HG03139 (cell line): ENCODE measurements around the gene PIGV.

Source experiments
- ATAC-seq: cut with Tn5 transposase; IDR thresholded peaks from one replicate; pipeline ENCODE4 v1.9.1; 2021; ENCODE audit not compliant: unreplicated experiment

The PIGV gene

GRCh38 chr1:26772687-26773086 lies 15.1 kb upstream of the PIGV start:
- ATAC-seq: no peak

DNA sequence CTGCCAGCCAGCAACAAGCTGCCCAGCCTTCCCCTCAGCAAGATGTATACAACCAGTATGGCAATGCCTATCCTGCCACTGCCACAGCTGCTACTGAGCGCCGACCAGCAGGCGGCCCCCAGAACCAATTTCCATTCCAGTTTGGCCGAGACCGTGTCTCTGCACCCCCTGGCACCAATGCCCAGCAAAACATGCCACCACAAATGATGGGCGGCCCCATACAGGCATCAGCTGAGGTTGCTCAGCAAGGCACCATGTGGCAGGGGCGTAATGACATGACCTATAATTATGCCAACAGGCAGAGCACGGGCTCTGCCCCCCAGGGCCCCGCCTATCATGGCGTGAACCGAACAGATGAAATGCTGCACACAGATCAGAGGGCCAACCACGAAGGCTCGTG lies 13.3 kb upstream of the PIGV start:
- ATAC-seq: no peak

GRCh38 chr1:26775666-26776065 lies 12.1 kb upstream of the PIGV start:
- ATAC-seq: no peak

DNA sequence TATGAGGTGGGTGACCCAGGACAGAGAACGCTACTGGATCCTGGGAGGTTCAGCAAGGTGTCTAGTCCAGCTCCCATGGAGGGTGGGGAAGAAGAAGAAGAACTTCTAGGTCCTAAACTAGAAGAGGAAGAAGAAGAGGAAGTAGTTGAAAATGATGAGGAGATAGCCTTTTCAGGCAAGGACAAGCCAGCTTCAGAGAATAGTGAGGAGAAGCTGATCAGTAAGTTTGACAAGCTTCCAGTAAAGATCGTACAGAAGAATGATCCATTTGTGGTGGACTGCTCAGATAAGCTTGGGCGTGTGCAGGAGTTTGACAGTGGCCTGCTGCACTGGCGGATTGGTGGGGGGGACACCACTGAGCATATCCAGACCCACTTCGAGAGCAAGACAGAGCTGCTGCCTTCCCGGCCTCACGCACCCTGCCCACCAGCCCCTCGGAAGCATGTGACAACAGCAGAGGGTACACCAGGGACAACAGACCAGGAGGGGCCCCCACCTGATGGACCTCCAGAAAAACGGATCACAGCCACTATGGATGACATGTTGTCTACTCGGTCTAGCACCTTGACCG lies 8.6 kb upstream of the PIGV start:
- ATAC-seq: no peak

DNA sequence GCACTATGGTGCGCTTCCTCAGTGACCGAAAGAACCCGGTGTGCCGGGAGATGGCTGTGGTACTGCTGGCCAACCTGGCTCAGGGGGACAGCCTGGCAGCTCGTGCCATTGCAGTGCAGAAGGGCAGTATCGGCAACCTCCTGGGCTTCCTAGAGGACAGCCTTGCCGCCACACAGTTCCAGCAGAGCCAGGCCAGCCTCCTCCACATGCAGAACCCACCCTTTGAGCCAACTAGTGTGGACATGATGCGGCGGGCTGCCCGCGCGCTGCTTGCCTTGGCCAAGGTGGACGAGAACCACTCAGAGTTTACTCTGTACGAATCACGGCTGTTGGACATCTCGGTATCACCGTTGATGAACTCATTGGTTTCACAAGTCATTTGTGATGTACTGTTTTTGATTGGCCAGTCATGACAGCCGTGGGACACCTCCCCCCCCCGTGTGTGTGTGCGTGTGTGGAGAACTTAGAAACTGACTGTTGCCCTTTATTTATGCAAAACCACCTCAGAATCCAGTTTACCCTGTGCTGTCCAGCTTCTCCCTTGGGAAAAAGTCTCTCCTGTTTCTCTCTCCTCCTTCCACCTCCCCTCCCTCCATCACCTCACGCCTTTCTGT lies 7.3 kb upstream of the PIGV start:
- no peak for ATAC-seq

- no peak for ATAC-seq
Observed at GRCh38 chr1:26781206-26781825, 6.4 kb upstream of the PIGV start.

DNA sequence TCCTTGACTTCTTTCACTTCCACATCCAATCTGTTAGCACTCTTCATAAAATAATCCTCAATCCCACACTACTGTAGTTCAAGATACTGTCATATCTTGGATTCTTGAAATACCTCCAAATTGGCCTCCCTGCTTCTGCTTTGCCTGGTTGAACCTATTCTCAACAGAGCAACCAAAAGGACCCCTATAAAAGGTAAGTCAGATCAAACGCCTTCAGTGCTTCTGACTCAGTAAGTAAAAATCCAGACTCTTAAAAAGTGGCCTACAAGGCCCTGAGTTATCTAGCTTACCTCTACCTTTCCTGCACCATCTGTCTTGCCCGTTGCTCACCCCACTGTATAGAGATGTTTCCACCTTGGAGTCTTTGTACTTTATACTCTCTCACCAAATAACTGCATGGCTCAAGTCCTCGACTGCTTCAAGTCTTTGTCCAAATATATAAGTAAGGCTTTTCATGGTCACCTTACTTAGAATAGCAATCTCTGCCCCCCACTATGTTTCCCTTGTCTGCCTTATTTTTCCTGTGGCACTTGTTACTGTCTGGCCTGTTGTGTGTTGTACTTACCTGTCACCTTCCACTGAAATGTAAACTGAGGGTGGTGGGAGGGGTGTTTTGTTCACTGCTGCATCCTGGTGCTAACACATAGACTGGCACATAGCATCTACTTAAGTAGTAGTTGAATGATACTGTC lies 5.1 kb upstream of the PIGV start:
- ATAC-seq: no peak

GRCh38 chr1:26783646-26784022 lies 4.1 kb upstream of the PIGV start:
- ATAC-seq: no peak

- ATAC-seq: no peak
Observed at GRCh38 chr1:26784023-26784871, 3.5 kb upstream of the PIGV start.

GRCh38 chr1:26784886-26785285 lies 2.9 kb upstream of the PIGV start:
- no peak for ATAC-seq

DNA sequence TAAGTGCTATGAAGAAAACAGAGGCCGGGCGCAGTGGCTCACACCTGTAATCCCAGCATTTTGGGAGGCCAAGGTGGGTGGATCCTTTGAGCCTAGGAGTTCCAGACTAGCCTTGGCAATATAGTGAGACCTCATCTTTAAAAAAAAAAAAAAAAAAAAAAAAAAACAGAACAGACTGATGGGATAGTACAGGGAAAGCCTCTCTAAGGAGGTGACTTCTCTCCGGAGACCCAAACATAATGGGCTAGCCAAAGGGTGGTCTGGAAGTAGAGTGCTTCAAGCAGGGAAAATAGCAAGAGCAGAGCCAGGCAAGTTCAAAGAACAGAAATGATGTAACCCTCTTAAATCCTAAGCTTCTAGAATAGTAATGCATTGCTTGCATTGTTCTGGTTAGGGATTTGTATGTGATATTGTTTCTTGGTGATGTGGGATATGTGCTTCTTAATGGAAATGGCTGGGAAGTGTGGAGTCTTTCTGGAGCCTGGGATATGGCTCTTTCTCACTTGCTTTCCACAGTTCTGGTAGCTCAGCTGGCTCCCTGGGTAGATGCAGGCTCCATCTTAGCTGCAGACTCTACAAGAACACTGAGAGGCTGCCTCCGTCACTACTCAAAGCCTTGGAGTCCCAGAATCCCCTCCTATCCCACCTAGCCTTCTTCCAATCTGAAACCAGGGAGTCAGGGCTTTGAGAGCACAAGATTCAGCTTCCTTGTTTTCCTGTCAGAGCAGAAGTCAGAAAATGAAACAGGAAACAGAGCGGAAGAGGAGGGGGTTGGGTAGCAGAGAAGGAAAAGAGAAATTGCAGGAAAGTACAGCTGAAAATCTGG lies 1.9 kb upstream of the PIGV start:
- ATAC-seq: no peak

DNA sequence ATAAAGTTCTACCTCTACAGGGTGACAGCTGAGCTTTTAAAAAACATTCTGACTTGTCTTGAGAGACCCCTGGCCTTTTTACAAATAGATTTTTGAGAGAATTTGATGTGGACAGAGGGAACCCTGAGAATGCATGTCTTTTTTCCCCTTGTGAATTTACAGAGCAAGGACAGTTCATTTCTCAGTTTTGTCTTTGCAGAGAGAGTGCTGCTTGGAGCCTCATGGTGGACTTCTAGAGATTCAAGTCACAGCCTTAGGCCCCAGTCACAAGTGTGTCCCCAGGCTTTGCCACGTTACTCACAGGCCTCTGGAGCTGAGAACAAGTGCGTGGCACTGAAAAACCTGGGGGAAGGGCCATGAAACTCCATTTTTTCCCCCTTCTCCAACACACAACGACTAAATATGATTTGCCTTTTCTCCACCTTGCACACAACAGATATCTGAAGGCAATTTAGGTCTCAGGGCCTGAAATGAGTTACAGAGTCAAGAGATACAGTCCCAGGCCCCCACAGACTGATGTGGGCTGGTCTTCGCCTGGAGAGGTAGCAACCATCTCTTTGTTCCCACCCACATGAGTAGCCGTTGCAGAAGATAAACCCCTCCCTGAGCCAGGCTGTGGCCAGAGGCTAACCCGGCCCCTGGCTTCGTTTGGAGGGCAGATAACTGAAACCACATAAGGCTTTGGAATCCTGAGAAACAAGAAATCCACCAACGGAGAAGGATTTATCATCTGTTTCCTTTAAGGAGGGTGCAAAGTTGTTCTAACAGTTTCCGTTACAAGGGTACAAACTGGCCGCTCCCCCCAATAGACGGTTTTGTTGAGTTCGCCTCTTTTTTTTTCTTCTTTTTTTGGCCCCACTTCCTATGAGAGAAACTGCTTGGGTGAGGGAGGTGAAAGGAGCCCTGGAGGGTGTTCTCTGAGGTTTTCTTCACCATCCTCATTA lies 1.0 kb upstream of the PIGV start:
- no peak for ATAC-seq

DNA sequence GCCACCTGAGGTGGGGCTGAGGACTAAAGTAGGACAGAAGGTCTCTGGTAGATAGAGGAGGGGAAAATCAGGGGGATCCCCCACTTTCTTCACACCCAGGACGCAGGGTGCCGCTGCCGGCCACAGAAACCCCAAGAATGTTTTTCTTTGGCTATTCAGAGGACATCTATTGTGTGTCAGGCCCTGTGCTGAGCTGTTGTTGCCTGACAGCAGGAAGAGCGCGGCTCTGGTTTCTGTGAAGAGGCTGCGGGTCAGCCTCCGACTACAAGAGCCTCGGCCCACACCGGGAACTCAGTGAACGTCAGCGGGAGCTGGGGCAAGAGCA lies 407 bp upstream of the PIGV start:
- ATAC-seq: peak; percentile 37

DNA sequence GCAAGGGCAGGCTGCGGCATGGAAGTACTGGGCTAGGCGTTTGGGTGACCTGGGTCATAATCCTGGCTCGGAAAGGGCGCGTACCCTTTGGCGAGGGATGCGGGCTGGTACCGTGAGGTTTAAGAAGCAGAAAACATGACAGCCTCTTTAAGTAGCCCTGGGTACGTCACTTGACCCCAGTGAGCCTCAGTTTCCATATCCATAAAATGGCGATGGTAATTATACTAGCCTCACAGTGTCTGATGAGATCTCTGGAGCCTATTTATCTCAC lies 700 bp downstream of the PIGV start:
- no peak for ATAC-seq

DNA sequence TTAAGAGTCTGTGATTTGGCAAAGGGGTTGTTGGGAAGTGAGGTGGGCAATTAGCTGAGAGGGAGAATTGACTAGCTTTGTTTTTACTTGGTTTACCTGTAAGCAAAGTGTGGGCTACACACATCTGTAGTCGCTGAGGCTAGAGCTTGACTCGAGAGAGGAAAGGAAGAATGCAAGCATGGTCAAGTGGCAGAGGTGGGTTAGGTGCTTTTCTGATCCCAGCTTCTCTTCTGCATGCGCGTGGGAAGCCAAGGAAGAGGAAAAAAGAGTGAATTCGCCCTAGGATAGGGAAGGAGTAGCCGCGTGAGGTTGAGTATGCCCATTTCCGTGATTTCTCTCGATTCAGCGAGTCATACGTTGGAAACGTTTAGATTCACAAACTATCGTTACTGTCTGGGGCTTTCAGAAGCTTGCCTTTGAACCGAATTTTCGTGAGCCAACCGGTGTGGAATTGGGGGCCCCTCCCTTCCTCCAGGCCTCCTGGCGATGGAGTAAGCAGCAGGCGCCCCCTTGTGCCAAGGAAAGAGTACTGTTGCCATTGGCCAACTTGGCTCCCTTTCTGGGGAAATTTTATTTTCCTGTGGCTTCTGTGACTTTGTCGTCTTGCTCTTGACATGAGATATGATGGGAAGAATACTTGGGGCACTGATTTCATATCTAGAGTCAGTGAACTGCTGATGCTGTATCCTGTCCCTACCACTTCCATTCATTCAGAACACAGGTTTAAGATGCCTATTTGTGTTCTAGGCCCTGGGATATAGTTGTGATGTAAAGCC lies 1.3 kb downstream of the PIGV start:
- no peak for ATAC-seq

DNA sequence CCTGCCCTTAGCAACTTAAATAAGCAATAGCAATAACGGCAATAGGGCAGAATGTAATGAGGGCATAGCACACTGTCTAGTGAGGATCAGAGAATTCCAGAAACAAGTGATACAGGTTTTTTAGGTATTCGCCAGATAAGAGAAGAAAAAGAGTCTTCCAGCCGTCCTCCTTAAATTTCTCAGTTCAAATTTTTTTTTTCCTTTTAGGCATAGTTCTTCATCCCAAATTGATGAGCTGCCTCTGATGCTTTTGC lies 1.8 kb downstream of the PIGV start:
- ATAC-seq: no peak

DNA sequence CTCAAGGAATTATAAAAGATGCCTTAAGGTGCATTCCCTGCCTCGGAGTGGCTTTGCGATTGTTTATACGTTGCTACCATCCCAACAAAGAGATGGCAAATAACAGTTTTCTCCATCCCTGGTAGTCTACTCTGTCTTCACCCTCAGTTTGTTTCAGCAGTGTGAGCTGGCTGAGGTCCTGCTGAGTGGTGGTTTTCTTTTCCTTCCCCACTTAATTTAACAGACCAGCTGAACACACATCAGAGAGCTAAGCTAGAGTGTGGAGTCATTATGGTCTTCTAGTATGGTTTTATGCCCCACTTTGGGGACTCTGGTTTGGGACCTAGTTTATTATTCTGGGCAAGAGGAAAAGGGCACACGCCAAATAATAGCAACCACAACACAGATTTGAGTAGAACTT lies 2.2 kb downstream of the PIGV start:
- ATAC-seq: no peak

- no peak for ATAC-seq
Observed at GRCh38 chr1:26790551-26790953, 2.8 kb downstream of the PIGV start.

GRCh38 chr1:26791148-26791547 lies 3.4 kb downstream of the PIGV start:
- ATAC-seq: no peak
